Fibroblast of the aortic adventitia (primary cell): ENCODE measurements around the gene ISG20L2. TPM values are rescaled to one million over a fixed set of nuclear protein-coding genes. Genes with fewer than 3 reads are reported as not detected.

Experiments
- DNase-seq: peaks from one replicate; pipeline ENCODE4 v3.0.0-alpha.2; 2010; ENCODE audit warnings: low read depth
- H3K4me3 ChIP-seq: 2 replicates; pipeline ENCODE4 v1.5.1; 2011; ENCODE audit warnings: low read depth, mild to moderate bottlenecking, control low read depth, low read length, moderate library complexity
- CTCF ChIP-seq: IDR thresholded peaks from 2 replicates; pipeline ENCODE4 v1.5.1; 2011; ENCODE audit warnings: mild to moderate bottlenecking, low read length, control low read depth, inconsistent platforms; ENCODE audit not compliant: insufficient read depth
- total RNA-seq: library from RNA; depleted of rRNA; stranded (reverse); fragments of >200 nt; gene quantifications from 2 replicates; pipeline ENCODE4 v1.2.3, GENCODE V29; 2012; ENCODE audit warnings: low replicate concordance

ISG20L2 gene
- 9.9 and 27.4 TPM in 2 replicates for total RNA-seq

- TF ChIP-seq CTCF, result no peak
- peak within 1 kb of the TSS; percentile 100 for H3K4me3 ChIP-seq
- DNase-seq, result peak; percentile 98
Observed at GRCh38 chr1:156728599-156729462, at the start of gene ISG20L2. TSS of gene ISG20L2 (minus strand) at chr1:156728766. CDS start at chr1:156727652, 1,114 bp downstream.

- no peak overlapping the region for H3K4me3 ChIP-seq
- DNase-seq, result no peak
- TF ChIP-seq CTCF, result no peak
Observed at GRCh38 chr1:156777573-156777972, 49.0 kb upstream of the ISG20L2 start.

GRCh38 chr1:156776942-156777341, 48.4 kb upstream of the ISG20L2 start:
- TF ChIP-seq CTCF, result no peak
- no peak for DNase-seq

GRCh38 chr1:156775799-156776198, 47.2 kb upstream of the ISG20L2 start:
- H3K4me3 ChIP-seq, result no peak overlapping the region
- DNase-seq, result no peak
- no peak for TF ChIP-seq CTCF

More at GRCh38 chr1:156776942-156777341, 48.4 kb upstream of the ISG20L2 start:
- no peak overlapping the region for H3K4me3 ChIP-seq

GRCh38 chr1:156773607-156774006, 45.0 kb upstream of the ISG20L2 start:
- TF ChIP-seq CTCF, result peak; percentile 9
- DNase-seq, result no peak
- no peak overlapping the region for H3K4me3 ChIP-seq

- TF ChIP-seq CTCF, result no peak
- DNase-seq, result peak; percentile 47
- peak overlapping the region; percentile 10 for H3K4me3 ChIP-seq
Observed at GRCh38 chr1:156772728-156773497, 44.3 kb upstream of the ISG20L2 start.
